HG03575 (cell line): ENCODE results near the gene SYTL2.

ENCODE experiments used
- ATAC-seq: cut with Tn5 transposase; IDR thresholded peaks from one replicate; pipeline ENCODE4 v1.9.1; 2021; ENCODE audit not compliant: unreplicated experiment, insufficient number of reproducible peaks, low FRiP score; ENCODE audit errors: extremely low read depth

The SYTL2 gene

DNA sequence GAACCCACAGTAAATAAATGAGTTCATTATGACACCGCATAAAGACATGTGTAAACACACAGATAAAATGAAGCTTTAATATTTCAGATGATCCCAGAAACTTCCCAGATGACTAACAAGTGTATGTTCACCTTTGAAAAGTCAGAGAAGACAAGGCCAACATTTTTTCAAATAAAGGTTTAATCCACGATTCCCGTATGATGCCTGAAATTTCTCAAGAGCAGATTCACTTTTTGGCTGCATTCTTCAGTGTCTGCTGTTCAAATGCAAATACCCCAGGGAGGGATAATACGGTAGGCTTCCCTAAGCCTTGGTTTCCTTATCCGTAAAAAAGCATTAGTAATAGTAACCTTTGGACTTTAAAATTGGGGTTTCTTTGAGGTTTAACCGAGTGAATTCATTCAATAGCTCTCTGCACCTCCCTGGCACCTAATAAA lies 62.5 kb downstream of the SYTL2 start:
- no peak for ATAC-seq

DNA sequence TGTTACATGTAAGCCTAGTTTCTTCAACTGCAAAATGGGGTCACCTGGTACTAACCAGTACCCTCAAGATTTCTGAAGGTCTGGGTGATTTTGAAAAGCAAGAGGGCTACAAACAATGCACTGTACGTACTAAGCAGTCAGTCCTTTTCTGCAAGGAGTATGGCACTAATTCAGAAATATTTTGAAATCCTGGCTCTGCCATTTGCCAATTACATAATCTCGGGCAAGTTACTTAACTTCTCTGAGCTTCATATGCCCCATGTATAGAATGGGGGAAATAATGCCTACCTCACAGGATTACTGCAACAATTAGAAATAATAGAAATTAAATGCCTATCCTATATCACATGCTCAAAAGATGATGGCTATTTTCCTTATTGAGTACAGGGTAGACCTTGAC lies 64.3 kb downstream of the SYTL2 start:
- ATAC-seq: no peak

DNA sequence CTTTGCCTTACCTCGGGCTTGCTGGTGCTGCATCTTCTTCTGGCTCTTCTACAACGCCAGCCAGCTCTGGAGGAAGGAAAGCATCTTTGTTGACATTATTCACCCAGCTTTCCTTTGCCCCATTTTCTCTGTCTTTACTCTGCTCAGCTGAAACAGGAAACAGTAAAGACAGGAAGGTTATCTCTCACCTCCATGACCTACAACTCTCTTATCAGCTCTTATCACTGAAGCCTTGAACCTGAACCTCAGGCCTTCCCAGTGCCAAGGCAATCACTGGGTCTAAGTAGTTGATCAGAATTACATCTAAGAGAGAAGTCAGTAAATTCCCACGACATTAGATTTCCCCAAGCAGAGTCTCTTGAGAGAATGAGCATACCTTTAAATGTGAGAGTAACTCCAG lies 65.3 kb downstream of the SYTL2 start:
- no peak for ATAC-seq

DNA sequence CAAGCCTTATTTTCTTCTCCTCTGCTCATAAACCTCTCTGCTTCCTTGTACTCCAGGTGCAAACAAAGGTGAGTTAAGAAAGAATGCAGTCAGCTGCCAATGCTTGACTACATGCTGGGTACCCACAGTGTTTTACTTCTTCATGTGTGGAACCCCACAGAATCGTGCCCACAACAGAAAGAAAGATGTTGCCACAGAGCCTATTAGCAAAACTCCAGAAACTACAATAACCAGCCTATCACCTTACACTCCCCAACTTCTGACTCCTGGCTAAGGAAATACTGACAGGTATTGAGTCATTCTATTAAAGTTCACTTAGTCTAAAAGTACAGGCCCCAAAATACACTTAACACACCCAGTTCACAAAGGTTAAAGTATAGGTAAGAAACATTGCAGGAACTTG lies 68.1 kb downstream of the SYTL2 start:
- ATAC-seq: no peak

DNA sequence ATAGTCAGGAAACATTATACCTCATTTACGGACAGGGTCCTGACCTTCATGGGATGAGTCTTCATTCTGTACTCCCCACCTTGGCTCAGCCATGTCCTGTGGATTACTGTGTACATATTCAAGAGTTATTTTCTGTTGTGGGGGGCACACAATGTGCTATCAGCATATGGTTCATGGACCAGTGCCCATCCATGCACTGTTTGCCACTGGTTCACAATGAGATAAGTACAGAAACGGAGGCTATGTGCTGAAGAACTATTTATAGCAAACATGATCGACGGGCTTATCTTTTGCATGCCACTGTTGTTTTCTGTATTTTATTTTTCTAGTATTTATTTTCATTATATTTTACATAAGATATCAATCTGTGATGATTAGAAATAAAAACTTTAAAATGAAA lies 68.6 kb downstream of the SYTL2 start:
- no peak for ATAC-seq

DNA sequence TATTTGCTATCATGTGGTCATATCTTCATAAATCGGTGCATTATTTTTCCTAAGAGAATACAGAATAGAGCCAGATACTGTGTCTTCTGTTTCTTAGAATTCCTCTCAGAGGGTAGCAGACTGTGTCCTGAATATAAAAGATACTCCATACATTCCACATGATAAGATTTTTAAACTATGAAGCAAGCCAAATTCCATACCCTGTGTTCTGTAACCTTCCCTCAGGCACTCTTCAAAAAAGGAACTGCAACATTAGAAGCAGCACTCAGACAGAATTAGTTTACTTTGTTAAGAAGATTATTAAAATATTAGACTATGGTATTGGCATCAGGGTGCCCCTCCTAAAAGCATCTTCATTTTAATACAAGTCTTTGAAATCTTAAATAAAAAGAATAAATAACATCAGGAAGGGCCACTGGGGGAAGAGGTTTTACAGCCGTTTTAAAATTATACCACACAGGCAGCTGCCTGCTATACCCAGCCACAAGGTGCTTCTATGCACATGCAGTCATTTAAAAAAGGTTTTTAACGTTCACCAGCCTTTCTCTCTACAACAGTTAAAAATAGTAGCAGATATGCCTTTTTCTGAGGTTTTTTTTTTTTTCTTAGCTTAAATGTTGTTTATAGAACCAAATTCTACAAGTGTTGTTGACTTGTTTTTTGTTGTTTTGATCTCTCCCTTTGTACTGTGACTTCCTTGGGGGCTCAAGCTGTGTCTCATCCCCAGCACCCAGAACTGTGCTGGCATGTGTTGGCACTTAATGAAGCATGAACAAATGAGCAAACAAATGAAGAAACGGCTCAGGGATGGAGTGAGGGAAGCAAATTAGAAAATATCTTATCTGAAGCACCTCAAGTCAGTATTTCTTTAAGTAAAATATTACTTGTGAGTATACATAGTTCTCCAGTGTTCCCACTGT lies 70.2 kb downstream of the SYTL2 start:
- ATAC-seq: no peak

DNA sequence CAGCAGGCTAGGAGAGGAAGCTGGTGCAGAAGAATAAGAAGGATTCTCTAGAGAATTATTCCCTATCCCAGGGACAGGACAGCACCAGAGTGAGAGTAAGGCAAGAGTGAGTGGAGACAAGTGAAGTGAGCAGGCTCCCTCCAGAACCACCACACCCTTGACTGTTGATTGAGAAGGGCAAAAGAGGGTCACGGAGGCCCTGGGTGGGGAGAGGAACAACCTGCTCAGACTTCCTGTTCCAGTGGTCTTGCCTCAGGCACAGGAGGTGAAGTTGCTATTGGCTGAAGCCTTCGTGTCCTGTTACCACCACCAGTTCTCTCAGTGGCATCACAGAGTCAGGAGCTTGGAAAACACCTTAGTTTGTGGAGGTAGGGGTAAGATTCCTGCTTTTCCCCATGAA lies 73.2 kb downstream of the SYTL2 start:
- ATAC-seq: no peak

DNA sequence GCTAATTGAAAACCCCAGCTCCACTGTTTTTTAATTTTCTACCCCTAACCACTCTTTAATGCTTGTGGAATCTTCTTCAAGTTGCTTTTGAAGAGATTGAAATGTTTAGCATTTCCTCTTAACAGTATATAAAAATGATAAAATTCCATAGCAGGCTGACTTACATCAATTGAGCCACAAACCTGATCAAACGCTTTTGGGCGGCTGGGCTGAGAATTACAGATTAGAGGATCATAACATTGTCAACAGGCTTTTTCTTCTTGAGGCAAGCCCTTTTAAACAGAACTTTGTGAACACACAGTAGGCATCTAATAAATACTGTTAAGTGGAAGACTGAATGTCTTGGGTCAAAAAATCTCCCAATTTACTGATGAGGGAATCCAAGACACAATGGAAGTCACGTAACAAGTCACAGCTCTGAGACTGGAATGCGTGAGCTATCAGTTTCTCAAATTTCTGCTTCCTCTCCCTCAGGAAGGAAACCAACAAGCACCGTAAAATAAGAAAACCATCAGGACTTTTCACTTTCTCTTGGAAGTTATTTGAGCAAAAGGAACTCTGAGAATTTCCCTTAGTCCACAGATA lies 75.0 kb downstream of the SYTL2 start:
- ATAC-seq: no peak

DNA sequence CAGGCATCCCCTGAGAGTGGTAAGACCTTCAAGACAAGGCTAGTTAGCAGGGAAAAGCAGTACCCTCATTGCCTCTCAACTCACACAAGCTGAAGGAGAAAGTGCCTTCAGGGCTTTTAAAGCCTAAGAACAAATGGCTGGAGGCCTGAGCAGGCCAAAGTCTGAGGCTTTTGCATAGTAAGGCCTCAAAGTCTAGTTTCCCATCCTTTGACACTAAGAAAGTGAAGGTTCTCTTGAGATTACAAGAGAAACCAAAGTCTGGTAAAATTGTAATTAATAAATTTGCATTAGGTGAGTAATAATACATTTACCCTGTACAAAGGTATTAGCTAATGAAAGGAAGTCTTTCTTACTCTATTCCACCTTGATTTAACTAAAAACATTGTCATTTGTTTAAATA lies 78.0 kb downstream of the SYTL2 start:
- no peak for ATAC-seq

DNA sequence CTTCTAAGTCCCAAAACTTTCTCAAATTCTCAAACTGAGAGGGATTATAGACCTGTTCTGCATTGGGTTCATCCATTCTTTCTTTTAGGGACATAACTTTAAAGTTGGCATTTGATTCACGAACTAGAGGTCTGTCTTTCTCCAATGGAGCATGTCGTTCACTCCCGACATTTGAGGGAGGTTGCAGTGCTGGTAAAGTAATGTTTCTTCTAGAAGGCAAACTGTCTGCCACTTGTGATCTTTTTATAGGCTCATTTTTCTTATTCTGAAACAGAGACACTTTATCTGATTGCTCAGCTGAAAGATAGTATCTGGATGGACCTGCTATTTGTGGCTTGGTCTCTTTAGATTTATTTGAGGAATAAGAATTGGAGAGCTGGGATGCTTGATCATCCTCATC lies 84.6 kb downstream of the SYTL2 start:
- no peak for ATAC-seq

DNA sequence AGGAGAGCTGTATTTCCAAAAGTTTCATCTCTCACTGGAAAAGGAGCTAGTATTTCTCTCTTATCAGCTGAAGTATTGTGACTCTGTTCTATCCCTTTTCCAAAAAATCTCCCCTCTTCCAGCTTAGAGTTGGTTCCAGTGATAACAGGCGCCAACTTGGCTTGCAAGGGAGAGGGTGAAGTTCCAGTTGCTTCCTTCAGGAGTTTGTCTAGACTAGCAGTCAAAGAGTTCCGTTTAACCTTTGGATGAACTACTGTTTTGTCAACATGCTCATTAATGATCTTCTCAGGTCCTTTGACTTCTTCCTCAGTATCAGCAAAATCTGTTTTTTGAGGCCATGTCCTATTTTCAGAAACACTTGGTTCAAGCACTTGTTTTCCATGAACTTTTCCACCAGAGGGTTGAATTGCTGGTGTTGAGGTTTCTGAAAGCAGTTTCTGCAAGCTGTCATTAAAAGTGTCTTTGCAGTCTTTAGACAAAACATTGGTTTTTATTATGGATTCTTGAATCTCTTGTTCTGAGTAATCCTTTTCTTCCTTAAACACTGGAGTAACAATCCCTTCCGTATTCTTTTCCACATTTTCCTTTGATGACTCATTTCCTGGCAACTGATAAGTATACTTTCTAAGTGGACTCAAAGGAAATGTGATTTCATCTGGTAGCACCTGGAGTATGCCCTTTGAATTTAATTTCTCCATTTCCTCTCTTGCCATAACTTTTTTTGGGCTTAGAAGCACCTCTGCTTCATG lies 85.3 kb downstream of the SYTL2 start:
- ATAC-seq: no peak

DNA sequence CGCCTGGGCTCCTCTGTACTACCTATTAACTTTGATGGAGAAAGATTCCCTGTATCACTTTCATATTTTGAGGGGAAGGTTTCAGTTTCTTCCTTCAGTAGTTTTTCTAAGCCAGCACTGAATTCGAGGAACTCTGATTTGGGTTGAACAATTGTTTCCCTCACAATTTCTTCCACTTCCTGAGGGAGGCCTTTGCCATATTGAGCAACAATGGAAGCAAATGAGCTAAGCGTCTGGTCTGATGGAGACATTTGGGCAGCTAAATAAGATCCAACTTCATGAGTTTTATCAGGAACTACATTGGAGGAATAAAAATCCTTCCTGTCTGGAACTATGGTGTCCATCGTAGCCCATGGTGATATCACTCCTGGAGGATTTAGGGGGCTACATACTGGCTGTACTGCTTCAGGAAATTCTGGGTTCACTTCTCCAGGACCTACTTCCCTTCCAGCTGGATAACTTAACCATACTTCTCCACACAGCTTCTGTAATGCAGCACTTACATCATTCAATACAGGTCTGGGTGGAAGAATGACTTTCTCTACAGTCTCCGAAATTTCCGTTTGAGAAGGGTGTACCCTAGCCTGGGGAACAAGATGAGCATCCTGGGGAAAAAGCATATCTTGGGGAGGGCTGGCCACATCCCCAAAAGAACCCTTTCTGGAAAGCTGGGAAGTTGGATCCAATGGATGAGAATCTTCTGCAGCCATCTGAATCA lies 86.0 kb downstream of the SYTL2 start:
- no peak for ATAC-seq

DNA sequence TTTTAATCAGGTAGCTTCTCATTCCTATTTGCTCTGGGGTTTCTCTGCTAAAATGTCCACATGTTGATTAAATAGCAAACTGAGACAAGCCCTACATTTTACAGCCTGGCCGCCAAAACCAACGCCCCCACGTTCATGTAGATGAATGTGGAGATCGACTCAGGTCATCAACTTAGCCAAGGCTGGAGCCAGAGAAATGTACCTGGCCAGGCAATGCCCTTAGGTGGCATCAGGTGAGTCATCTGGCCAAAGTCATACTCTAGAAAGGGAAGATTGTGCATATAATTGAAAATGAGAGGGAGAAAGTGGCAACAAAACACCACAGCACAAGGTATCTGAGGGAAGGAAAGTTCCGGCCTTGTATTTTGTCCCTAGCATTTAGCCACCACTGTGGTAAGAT lies 87.9 kb downstream of the SYTL2 start:
- ATAC-seq: no peak

DNA sequence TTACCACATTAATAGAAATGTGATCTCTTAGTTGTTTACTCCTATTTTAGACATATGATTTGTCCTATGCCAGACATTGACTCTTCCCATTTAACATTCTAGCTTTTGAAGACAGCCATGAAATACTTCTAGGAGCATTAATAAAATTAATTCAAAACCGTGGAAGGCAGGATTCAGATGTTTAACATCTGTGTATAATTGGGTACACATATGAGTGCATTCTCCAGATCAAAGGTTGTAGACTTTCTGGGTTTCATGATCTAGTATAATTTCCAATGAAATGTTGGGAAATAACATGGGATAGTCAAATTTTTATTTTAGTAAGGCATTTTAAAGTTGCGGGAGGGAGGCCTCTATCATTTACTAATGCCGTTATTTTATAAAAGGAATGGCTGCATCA lies 89.8 kb downstream of the SYTL2 start:
- ATAC-seq: no peak

DNA sequence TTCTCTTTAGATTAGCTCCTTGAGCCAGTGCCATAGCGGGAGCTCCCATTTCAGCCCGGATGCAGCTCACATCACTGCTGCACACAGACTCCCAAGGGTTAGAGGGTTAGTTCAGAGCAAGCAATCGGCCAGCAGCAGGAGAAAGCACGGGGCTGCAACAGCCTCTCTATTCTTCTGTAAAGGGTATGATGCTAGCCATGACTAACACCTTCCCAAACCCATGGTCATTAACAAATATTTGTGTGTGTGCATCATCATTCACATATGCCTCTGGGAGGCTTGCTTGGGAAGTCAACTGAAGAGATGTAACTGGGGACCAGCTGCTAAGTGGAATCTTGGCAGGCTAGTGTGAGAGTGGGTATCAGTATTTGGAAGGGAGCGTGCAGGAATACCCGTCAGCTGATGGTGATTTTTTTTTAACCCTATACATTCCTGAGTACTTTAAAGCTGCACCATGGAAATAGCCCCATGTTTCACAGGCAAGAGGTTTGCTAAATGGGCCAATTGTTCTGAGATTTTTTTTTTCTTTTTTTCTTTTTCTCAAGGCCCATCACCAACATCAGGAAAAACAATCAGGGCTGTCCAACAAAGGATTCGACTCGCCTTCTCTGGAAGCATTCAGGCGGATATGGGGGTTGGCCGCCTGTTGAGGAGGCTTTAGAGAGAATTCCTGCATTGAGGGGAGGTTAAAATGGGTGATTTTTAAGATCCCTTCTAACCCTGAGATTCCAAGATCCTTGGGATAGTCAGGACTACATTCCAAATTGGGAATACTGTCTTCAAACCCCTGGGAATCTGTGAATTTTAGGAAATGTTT lies 91.7 kb downstream of the SYTL2 start:
- ATAC-seq: no peak

DNA sequence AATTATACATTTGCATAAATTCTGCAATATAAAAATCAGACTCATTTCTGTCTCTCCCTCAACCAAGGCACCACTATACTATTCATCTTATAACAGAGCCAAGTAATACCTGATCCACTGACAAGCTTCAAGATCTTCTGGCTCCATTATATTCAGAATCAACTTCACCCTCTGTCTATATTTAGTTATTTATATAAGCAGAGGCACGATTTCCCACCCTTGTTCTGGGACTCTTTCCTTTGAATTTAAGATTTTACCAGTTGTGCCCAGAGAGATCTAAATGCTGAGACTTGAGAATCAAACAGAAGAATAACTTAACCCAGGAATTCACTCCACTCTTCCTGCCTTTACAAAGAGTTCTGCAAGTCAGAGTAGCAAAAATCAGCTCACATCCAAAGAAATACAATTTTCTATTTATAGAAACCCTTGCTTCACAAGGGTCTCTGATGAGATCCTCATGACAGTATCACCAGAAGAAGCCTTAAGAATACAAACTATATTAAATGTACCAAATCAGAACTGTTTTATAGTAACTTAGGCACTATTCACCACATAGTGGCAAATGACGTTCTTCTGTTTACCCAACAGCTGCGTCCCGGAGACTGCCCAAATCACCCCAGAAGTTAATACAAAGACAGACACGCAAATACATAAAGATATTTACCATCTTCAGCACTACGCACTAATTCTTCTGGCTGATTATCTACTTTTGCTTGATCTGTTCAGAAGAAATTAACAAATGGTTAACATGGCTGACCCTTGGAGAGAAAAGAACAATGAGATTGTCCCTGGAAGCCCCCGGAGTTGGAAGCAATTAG lies 92.6 kb downstream of the SYTL2 start:
- no peak for ATAC-seq

DNA sequence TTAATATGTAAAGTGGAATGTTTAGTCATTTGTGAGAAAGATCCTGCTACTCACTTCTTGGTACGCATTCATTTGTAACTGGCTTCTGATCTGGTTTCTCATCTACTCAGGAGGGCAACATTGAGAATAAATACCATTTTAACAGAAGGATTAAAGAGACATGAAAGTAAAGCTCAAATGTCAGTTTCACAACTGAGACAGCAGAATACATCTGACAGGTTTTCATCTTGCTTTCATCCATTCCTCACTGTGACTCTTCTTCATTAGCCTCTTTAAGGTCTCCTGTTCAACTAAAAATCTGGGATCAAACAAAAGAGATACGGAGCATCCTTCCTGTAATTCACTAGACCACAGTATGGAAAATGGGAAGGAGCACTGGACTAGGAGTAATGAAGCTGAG lies 93.5 kb downstream of the SYTL2 start:
- ATAC-seq: no peak

DNA sequence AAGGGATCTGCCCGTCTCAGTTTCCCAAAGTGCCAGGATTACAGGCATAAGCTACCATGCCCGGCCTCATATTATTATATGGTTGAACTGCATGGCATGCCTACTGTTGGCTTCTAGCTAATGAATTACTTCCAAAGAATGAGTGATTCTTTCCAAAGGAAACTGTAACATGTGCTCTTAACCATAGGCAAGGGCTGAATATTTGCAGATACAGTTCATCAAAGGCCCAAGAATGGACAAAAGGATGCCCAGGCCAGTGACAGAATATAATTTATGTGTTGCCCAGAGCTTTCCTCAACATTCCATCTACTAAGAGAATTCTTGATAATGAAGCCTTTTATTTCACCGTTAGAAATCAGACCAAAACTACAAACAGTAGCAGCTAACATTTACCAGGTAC lies 98.0 kb downstream of the SYTL2 start:
- ATAC-seq: no peak
